Measurements from ENCODE around the gene ARFGAP3. TPM values are rescaled to one million over a fixed set of nuclear protein-coding genes. Genes with fewer than 3 reads are reported as not detected.
"Not testable (repeated sequence)": the region's sequence is repeated elsewhere in the genome, so short reads cannot be mapped to it uniquely, and the experiment has no call there.

The ARFGAP3 gene
- total and polyA plus RNA-seq, 2 experiments from 2014 or later = 14.8 to 19.1 TPM

GRCh38 chr22:42785706-42786499 is 71.2 kb downstream of the ARFGAP3 start:
- no peaks in the 10 kb centered on the region for H3K9me3 Mint-ChIP-seq
- H3K27ac ChIP-seq (ENCODE audit: low read depth) = no peak overlapping the region
- H3K79me2 ChIP-seq (replicated peaks; ENCODE audit: insufficient read depth) = no peaks in the 10 kb centered on the region
- H3K27ac Mint-ChIP-seq = no peak overlapping the region
- H3K9me2 ChIP-seq (ENCODE audit: insufficient read depth) = no peaks in the 10 kb centered on the region
- no peaks in the 10 kb centered on the region for H3K4me1 ChIP-seq (ENCODE audit: insufficient read depth)
- H3K4me2 ChIP-seq = no peak overlapping the region
- H3K27me3 ChIP-seq (ENCODE audit: insufficient read depth) = no peaks in the 10 kb centered on the region
- H3K27me3 Mint-ChIP-seq (ENCODE audit: insufficient read depth, low read depth, poor library complexity) = peaks cover 12% of the 10 kb centered on the region
- DNase-seq (ENCODE audit: low spot score) (no peak), ATAC-seq (no peak)
- H2AFZ ChIP-seq = no peak overlapping the region
- H3K36me3 Mint-ChIP-seq (ENCODE audit: low read depth) = no peaks in the 10 kb centered on the region
- no peaks in the 10 kb centered on the region for H3F3A ChIP-seq (replicated peaks; ENCODE audit: low read depth)
- H4K20me1 ChIP-seq (replicated peaks; ENCODE audit: insufficient read depth) = no peaks in the 10 kb centered on the region
- H3K4me3 Mint-ChIP-seq = no peak overlapping the region
- TF ChIP-seq CREB1 (CRISPR knock-in tag; IDR thresholded peaks at IDR 0.05; ENCODE audit: low read depth) (no peak), POLR2AphosphoS5 (IDR thresholded peaks at IDR 0.05; ENCODE audit: low read depth) (no peak), ETS1 (IDR thresholded peaks at IDR 0.05) (no peak), ZNF462 (CRISPR knock-in tag; IDR thresholded peaks at IDR 0.05) (no peak), ZNF114 (CRISPR knock-in tag; IDR thresholded peaks at IDR 0.05) (no peak), EZH2 (IDR thresholded peaks at IDR 0.05; ENCODE audit: low read depth, unreplicated experiment) (no peak), EZH2phosphoT487 (IDR thresholded peaks at IDR 0.05; ENCODE audit: unreplicated experiment) (no peak), JUNB (IDR thresholded peaks at IDR 0.05; ENCODE audit: unreplicated experiment) (no peak), STAT1 (IDR thresholded peaks at IDR 0.05; ENCODE audit: unreplicated experiment) (no peak), REST (IDR thresholded peaks at IDR 0.05; ENCODE audit: unreplicated experiment) (no peak), NANOG (IDR thresholded peaks at IDR 0.05; ENCODE audit: borderline replicate concordance) (no peak)
- no peak overlapping the region for H3K4me3 ChIP-seq
- no peaks in the 10 kb centered on the region for H3K4me1 Mint-ChIP-seq
- no peaks in the 10 kb centered on the region for H3K36me3 ChIP-seq (ENCODE audit: insufficient read depth)

GRCh38 chr22:42782306-42782705 is 74.8 kb downstream of the ARFGAP3 start:
- not testable (repeated sequence) for H3K4me2 ChIP-seq; H2AFZ ChIP-seq; H3K27me3 Mint-ChIP-seq (ENCODE audit: insufficient read depth, low read depth, poor library complexity); H3K27ac ChIP-seq (ENCODE audit: low read depth); ATAC-seq; H3F3A ChIP-seq (replicated peaks; ENCODE audit: low read depth); DNase-seq (ENCODE audit: low spot score); H3K79me2 ChIP-seq (replicated peaks; ENCODE audit: insufficient read depth); H3K4me3 Mint-ChIP-seq; H3K9me2 ChIP-seq (ENCODE audit: insufficient read depth); H3K27ac Mint-ChIP-seq; H3K4me3 ChIP-seq; H3K36me3 Mint-ChIP-seq (ENCODE audit: low read depth); H4K20me1 ChIP-seq (replicated peaks; ENCODE audit: insufficient read depth); H3K36me3 ChIP-seq (ENCODE audit: insufficient read depth); H3K27me3 ChIP-seq (ENCODE audit: insufficient read depth); H3K4me1 ChIP-seq (ENCODE audit: insufficient read depth); H3K9me3 Mint-ChIP-seq; H3K4me1 Mint-ChIP-seq

Measured in GM23338 (cell line).